GM10847 (cell line): Measurements from ENCODE around the gene RPS6KA2.

ENCODE experiments used
- POLR2A ChIP-seq: IDR thresholded peaks from 2 replicates; pipeline ENCODE4 v1.6.1; 2011; ENCODE audit not compliant: insufficient read length; ENCODE audit errors: extremely low read depth

Gene RPS6KA2

GRCh38 chr6:166658792-166659150, 31.7 kb upstream of the RPS6KA2 start:
- TF ChIP-seq POLR2A: no peak

GRCh38 chr6:166658115-166658791, 31.2 kb upstream of the RPS6KA2 start:
- TF ChIP-seq POLR2A: no peak

- TF ChIP-seq POLR2A: no peak
Observed at GRCh38 chr6:166657531-166657930, 30.5 kb upstream of the RPS6KA2 start.

- no peak for TF ChIP-seq POLR2A
Observed at GRCh38 chr6:166656230-166657151, 29.4 kb upstream of the RPS6KA2 start.

GRCh38 chr6:166655713-166656229, 28.7 kb upstream of the RPS6KA2 start:
- TF ChIP-seq POLR2A: no peak

GRCh38 chr6:166655251-166655650, 28.2 kb upstream of the RPS6KA2 start:
- no peak for TF ChIP-seq POLR2A

- no peak for TF ChIP-seq POLR2A
Observed at GRCh38 chr6:166654573-166654972, 27.5 kb upstream of the RPS6KA2 start.

- no peak for TF ChIP-seq POLR2A
Observed at GRCh38 chr6:166653639-166653941, 26.5 kb upstream of the RPS6KA2 start.

GRCh38 chr6:166650824-166651807, 24.1 kb upstream of the RPS6KA2 start:
- TF ChIP-seq POLR2A: no peak

- TF ChIP-seq POLR2A: no peak
Observed at GRCh38 chr6:166650047-166650446, 23.0 kb upstream of the RPS6KA2 start.

- TF ChIP-seq POLR2A: no peak
Observed at GRCh38 chr6:166648846-166649245, 21.8 kb upstream of the RPS6KA2 start.

GRCh38 chr6:166647896-166648295, 20.8 kb upstream of the RPS6KA2 start:
- no peak for TF ChIP-seq POLR2A

GRCh38 chr6:166646716-166647115, 19.7 kb upstream of the RPS6KA2 start:
- TF ChIP-seq POLR2A: no peak

GRCh38 chr6:166645896-166646295, 18.8 kb upstream of the RPS6KA2 start:
- no peak for TF ChIP-seq POLR2A

- no peak for TF ChIP-seq POLR2A
Observed at GRCh38 chr6:166644681-166645080, 17.6 kb upstream of the RPS6KA2 start.
